Stomach (tissue), 4 donors: ENCODE measurements around the gene TMEM98.

Source experiments
- EP300 ChIP-seq: sonication (generic); formaldehyde crosslinking; IDR thresholded peaks from one replicate; pipeline ENCODE4 v1.6.1; 2017; ENCODE audit warnings: antibody characterized with exemption
- POLR2A ChIP-seq, 4 donors: fragments of 450-650 bp; IDR thresholded peaks; one replicate each; pipeline ENCODE4 v1.6.1; 2016; ENCODE audit warnings: antibody characterized with exemption in 4 of 4, control low read depth in 2 of 4, mild to moderate bottlenecking in 1 of 4, moderate library complexity in 1 of 4
- POLR2AphosphoS5 ChIP-seq, 3 donors: sonication (generic); formaldehyde crosslinking; IDR thresholded peaks; one replicate each; pipeline ENCODE4 v1.6.1; 2016; ENCODE audit warnings: antibody characterized with exemption in 3 of 3
- TF ChIP-seq, protein P1 (sequence below), 7 experiments: fragments of 450-650 bp in 4 of 7; fragments of 200-600 bp in 3 of 7; sonication (generic) in 3 of 7; IDR thresholded peaks; one replicate each; pipeline ENCODE4 v1.5.1; 2016 to 2019; ENCODE audit warnings: antibody characterized with exemption in 7 of 7, control low read depth in 2 of 7, mild to moderate bottlenecking in 1 of 7

DNA sequence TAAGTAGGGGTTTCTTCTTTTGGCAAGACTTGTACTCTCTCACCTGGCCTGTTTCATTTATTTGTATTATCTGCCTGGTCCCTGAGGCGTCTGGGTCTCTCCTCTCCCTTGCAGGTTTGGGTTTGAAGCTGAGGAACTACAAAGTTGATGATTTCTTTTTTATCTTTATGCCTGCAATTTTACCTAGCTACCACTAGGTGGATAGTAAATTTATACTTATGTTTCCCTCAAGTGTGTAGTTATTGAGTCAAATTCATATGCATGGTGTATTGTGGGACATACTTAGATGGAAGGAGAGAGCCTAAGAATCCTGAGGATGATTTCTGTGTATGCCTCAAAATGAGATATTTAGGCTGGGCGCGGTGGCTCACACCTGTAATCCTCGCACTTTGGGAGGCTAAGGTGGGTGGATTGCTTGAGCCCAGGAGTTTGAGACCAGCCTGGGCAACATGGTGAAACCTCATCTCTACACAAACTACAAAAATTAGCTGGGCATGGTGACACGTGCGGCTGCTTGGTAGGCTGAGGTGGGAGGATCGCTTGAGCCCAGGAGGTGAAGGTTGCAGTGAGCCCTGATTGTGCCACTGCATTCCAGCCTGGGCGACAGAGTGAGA is 13.6 kb downstream of the TMEM98 start:
- TF ChIP-seq, protein P1, sequence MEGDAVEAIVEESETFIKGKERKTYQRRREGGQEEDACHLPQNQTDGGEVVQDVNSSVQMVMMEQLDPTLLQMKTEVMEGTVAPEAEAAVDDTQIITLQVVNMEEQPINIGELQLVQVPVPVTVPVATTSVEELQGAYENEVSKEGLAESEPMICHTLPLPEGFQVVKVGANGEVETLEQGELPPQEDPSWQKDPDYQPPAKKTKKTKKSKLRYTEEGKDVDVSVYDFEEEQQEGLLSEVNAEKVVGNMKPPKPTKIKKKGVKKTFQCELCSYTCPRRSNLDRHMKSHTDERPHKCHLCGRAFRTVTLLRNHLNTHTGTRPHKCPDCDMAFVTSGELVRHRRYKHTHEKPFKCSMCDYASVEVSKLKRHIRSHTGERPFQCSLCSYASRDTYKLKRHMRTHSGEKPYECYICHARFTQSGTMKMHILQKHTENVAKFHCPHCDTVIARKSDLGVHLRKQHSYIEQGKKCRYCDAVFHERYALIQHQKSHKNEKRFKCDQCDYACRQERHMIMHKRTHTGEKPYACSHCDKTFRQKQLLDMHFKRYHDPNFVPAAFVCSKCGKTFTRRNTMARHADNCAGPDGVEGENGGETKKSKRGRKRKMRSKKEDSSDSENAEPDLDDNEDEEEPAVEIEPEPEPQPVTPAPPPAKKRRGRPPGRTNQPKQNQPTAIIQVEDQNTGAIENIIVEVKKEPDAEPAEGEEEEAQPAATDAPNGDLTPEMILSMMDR (IDR thresholded peaks at IDR 0.05) = peak in 3 of 7 experiments; percentile 5 to 41 (median 31)
- TF ChIP-seq POLR2A (IDR thresholded peaks at IDR 0.05) (no peak), EP300 (no peak), POLR2AphosphoS5 (IDR thresholded peaks at IDR 0.05) (no peak)
